NCI-H2081 treated with DMSO at 0.1 percent for 48 hours (cell line): Measurements from ENCODE around the gene TMEM217.

ENCODE experiments used
- DNase-seq: peaks from one replicate; lab custom pipeline; 2025; lab: John Stamatoyannopoulos, UW

Gene TMEM217

DNA sequence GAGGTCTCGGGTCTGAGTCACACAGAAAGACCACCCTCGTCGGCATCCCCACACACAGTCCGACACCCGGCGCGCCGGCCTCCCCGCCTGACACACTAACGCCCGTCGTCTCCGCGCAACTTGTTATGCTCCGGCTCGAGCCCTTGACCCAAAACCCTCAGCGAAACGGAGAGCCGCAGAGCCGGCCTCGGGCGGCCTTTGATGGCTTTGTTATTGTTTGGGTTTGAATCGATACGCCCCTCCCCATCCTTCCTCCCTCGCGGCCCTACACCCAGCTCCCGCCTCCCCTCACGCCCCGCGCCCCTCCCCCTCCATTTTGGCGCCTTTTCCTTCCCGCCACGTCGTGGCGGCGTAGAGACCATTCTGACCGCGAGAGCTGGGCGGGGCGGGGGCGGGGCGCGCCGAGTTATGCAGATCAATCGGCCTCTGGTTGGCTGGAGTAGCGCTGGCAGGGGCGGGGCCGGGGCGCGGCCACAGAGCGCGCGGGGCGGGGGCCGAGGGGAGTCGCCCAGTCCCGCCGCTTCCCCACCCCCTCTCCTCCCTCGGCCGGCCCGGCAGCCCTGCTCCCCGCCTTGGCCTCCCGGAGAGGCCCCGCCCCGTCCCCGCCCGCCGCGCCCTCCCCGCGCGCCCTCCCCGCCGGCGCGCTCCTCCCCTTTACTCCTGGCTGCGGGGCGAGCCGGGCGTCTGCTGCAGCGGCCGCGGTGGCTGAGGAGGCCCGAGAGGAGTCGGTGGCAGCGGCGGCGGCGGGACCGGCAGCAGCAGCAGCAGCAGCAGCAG, 88.3 kb downstream of the TMEM217 start, which contains the start of gene PIM1:
PIM1 (plus strand) TSS at position 657 of the 777 bp plus-strand sequence. CDS start 424 bp downstream, outside the sequence.
- no peak for DNase-seq

DNA sequence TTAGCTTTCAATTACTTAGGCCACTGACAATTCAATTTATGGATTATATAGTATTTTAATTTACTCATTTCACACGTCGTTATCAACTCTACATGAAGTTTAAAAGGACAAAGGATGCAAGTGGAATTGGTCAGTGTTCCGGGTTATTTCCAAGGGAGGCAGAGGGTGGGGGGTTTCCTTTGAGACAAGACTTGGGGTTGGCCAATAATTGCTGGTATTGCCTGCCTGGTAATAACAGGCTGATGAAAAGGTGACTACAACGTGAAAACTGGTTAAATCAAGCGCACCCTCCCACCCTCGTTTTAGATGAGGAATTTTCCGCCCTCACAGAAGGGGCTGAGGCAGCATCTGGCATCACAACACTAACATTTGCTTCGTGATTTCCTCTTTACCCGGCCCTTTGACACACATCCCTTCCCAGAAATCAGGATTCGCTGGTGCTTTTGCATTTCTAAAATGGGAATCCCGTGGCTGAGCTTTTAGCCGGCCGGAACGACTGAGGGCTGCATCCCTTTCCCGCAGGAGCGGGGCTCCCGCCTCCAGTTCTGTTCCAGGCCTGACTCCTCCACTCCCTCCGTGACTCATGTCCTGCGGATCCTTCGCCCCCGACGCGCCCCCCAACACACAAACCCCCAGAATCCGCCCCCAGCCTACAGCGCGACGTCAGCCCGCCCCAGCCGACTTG, 89.0 kb downstream of the TMEM217 start:
- DNase-seq: no peak

DNA sequence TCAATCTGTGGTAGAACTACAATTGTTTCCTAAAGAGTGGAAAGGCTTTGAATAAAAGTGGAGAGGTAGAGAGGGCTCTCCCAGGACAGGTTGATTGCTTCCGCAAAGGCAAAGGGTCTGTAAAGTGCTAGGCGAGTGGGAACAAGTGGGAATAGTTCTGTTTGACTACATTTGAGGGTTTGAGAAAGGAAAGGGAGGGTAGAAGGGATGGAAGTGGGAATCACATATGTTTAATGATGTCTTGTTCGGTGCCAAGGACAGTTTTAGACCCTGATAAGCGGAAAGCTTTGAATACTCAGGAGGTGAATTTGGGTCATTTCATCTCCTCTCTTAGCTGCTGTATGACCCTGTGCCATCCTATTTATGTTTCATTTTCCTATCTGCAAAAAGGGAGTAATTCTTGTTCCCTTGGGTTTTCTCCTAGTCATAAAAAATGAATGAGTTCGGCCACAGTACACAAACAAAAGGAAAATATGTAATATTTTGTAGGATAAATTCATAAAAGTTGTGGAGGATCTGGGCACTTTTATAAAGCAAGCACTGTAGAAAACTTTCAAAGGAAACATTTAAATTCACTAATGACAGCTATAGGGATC, 89.7 kb downstream of the TMEM217 start:
- DNase-seq: no peak

DNA sequence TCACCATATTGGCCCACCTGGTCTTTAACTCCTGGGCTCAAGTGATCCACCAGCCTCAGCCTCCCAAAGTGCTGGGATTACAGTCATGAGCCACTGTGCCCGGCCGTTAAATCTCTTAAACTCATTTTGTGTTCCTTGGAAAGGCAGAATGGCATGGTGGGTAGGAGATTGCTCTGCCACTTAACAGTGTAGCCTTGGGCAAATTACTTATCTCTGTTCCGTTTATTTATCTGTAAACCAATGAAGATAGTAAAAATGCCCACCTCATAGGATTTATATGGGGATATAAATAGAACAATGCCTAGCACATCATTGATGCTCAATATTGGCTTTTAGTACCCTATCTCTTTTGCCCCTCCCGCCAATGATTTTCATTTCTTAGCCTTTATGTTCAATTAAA, 95.2 kb downstream of the TMEM217 start:
- DNase-seq: no peak
